K562 (cell line): ENCODE measurements around the gene TEP1. TPM values are rescaled to one million over a fixed set of nuclear protein-coding genes. Genes with fewer than 3 reads are reported as not detected.

Experiments
- CREM ChIP-seq: IDR thresholded peaks from 2 replicates; pipeline ENCODE4 v1.6.1; 2014; ENCODE audit warnings: antibody characterized with exemption, low read depth
- ERF ChIP-seq: fragments of 450-650 bp; formaldehyde crosslinking; IDR thresholded peaks from 2 replicates; pipeline ENCODE4 v1.4.0; 2020; ENCODE audit warnings: mild to moderate bottlenecking, mixed read lengths
- HNRNPLL ChIP-seq: fragments of 200-400 bp; formaldehyde crosslinking; IDR thresholded peaks from 2 replicates; pipeline ENCODE4 v1.6.1; 2017; ENCODE audit warnings: low read length, low read depth, mild to moderate bottlenecking; ENCODE audit not compliant: poor library complexity, severe bottlenecking
- HSF4 ChIP-seq: fragments of 250-450 bp; sonication (Bioruptor Pico); IDR thresholded peaks from 2 replicates; pipeline ENCODE4 v2.1.2; 2022; ENCODE audit warnings: mild to moderate bottlenecking, moderate library complexity, borderline replicate concordance
- KAT7 ChIP-seq: sonication (generic); formaldehyde crosslinking; IDR thresholded peaks from 2 replicates; pipeline ENCODE4 v1.8.0; 2022; ENCODE audit warnings: missing genetic modification reagents, mild to moderate bottlenecking, borderline replicate concordance
- KDM1A ChIP-seq, 2 experiments: fragments of 450-650 bp; IDR thresholded peaks; 2 replicates each; pipeline ENCODE4 v1.6.1; 2016; ENCODE audit warnings: mild to moderate bottlenecking in 2 of 2
- KDM5B ChIP-seq: fragments of 200-600 bp; sonication (generic); IDR thresholded peaks from 2 replicates; pipeline ENCODE4 v1.6.1; 2012; ENCODE audit warnings: low read depth, mild to moderate bottlenecking, moderate library complexity, low read length, control low read depth, inconsistent platforms; ENCODE audit not compliant: insufficient replicate concordance
- MECOM ChIP-seq: fragments of 250-450 bp; sonication (Bioruptor Pico); IDR thresholded peaks from 2 replicates; pipeline ENCODE4 v1.8.0; 2022; ENCODE audit warnings: inconsistent platforms
- MTA2 ChIP-seq: fragments of 450-650 bp; IDR thresholded peaks from 2 replicates; pipeline ENCODE4 v1.6.1; 2016; ENCODE audit warnings: low read depth
- NFIC ChIP-seq: fragments of 450-650 bp; IDR thresholded peaks from 2 replicates; pipeline ENCODE4 v1.6.1; 2017; ENCODE audit warnings: mild to moderate bottlenecking, inconsistent platforms
- NRF1 ChIP-seq, 2 experiments: fragments of 450-650 bp; IDR thresholded peaks in 1 of 2; conservative IDR thresholded peaks in 1 of 2; 2 replicates each; pipeline ENCODE4 v1.6.1; 2014; ENCODE audit warnings: mild to moderate bottlenecking in 2 of 2
- PTRF ChIP-seq: fragments of 450-650 bp; IDR thresholded peaks from 2 replicates; pipeline ENCODE4 v1.6.1; 2016; ENCODE audit warnings: mild to moderate bottlenecking, missing genetic modification characterization, missing compliant biosample characterization
- SMAD2 ChIP-seq: fragments of 150-350 bp; IDR thresholded peaks from 2 replicates; pipeline ENCODE4 v1.6.1; 2014; ENCODE audit warnings: low read depth, mild to moderate bottlenecking, low read length
- SMARCA5 ChIP-seq: fragments of 450-650 bp; IDR thresholded peaks from 2 replicates; pipeline ENCODE4 v1.6.1; 2016
- SP2 ChIP-seq: IDR thresholded peaks from 2 replicates; pipeline ENCODE4 v1.6.1; 2011; ENCODE audit warnings: mild to moderate bottlenecking, low read depth, low read length, moderate library complexity; ENCODE audit not compliant: poor library complexity, severe bottlenecking; ENCODE audit errors: extremely low read depth
- THAP7 ChIP-seq: fragments of 250-450 bp; sonication (Bioruptor Pico); IDR thresholded peaks from 2 replicates; pipeline ENCODE4 v1.5.0; 2021
- ZBTB34 ChIP-seq: fragments of 250-450 bp; sonication (Bioruptor Pico); IDR thresholded peaks from 2 replicates; pipeline ENCODE4 v1.8.0; 2021; ENCODE audit warnings: mild to moderate bottlenecking, moderate library complexity
- ZNF140 ChIP-seq: fragments of 250-450 bp; sonication (Bioruptor Pico); IDR thresholded peaks from 2 replicates; pipeline ENCODE4 v1.8.0; 2021; ENCODE audit warnings: moderate library complexity, mild to moderate bottlenecking, inconsistent platforms
- ZNF239 ChIP-seq: fragments of 250-450 bp; sonication (Bioruptor Pico); IDR thresholded peaks from 2 replicates; pipeline ENCODE4 v1.4.0; 2020; ENCODE audit warnings: mild to moderate bottlenecking
- ZNF518B ChIP-seq: fragments of 250-450 bp; sonication (Bioruptor Pico); IDR thresholded peaks from 2 replicates; pipeline ENCODE4 v1.5.0; 2021; ENCODE audit warnings: mild to moderate bottlenecking, moderate library complexity
- polyA plus RNA-seq, 8 experiments: library from polyadenylated mRNA; depleted of rRNA in 4 of 8; stranded (reverse) in 5 of 8; unstranded in 3 of 8; fragments of >200 nt; fragmentation: Nextera tagmentation in 2 of 8; fragmentation: Illumina TruSeq in 1 of 8; extraction: Ambion mirVana in 2 of 8; extraction: Trizol in 1 of 8; gene quantifications; 2 replicates each; pipeline versions ENCODE4 v1.2.1 to v1.2.3, GENCODE V29; 2011 to 2014; ENCODE audit warnings: inconsistent platforms in 1 of 8, missing spikeins in 1 of 8
- total RNA-seq, 7 experiments: library from RNA; depleted of rRNA in 6 of 7; stranded (reverse); fragments of >200 nt in 6 of 7; fragmentation: Illumina TruSeq in 2 of 7; extraction: Trizol in 2 of 7; gene quantifications; 2 replicates each; pipeline versions ENCODE4 v1.2.1 to v1.2.3, GENCODE V29; 2011 to 2021; ENCODE audit warnings: low replicate concordance in 1 of 7
- TF ChIP-seq, protein P1 (sequence below): fragments of 450-650 bp; IDR thresholded peaks from 2 replicates; pipeline ENCODE4 v1.6.1; 2016; ENCODE audit warnings: borderline replicate concordance

Gene TEP1
- total and polyA plus RNA-seq, 9 of the 15 experiments (the other 6 are each of a cell fraction or from before 2014, with no cell fraction given): 1.0 to 12.2 (median 7.1) TPM

DNA sequence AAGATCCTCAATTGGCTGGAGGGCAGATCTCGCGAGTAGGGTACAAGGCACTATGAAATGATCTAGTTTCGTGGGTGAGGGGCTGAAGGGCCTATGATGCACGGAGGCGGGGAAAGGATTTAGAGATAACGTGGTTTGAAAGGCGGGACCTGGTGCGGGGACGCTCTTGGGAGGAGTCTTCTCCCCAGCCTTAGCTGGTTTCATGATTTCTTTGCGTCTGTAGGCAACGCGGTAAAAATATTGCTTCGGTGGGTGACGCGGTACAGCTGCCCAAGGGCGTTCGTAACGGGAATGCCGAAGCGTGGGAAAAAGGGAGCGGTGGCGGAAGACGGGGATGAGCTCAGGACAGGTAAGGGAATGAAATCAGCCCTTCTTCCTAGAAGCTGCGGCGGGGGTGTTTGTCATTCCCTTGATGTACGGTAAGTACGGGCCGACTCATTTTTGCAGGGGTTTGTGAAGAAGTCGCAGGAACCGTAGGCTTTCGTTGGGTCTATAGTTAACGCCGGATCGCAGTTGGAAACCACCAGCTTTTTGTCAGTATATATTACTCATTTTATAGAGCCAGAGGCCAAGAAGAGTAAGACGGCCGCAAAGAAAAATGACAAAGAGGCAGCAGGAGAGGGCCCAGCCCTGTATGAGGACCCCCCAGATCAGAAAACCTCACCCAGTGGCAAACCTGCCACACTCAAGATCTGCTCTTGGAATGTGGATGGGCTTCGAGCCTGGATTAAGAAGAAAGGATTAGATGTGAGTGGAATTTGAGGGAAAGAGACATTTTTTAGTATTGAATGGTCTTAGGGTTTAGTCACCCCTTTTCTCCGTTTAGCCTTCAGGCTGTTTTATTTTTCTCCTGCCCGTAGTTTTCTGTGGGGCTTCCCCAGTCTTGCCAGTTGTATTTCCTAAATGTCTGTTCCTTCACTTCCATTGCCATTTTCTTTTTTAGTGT is 42.3 kb upstream of the TEP1 start (continued):
- TF ChIP-seq KDM1A (IDR thresholded peaks at IDR 0.05) (no peak), ZNF518B (CRISPR knock-in tag) (no peak), MTA2 (no peak), HSF4 (CRISPR knock-in tag) (no peak), SMAD2 (no peak), THAP7 (no peak), ZBTB34 (CRISPR knock-in tag) (no peak), KAT7 (CRISPR knock-in tag) (no peak), HNRNPLL (no peak), SMARCA5 (no peak), SP2 (no peak), CREM (no peak), PTRF (tag) (no peak), ZNF140 (CRISPR knock-in tag) (no peak), MECOM (CRISPR knock-in tag) (no peak), NRF1 (conservative IDR thresholded peaks at IDR 0.05 in 1 of 2, IDR thresholded peaks at IDR 0.05 in 1 of 2) (0 out of 4 replicates have a peak, but pooled peaks of 1 of the 2 experiments have one; percentile 12), ZNF239 (CRISPR knock-in tag) (no peak), ERF (CRISPR knock-in tag) (no peak), KDM5B (peak; percentile 27), NFIC (no peak)
- TF ChIP-seq, protein P1, sequence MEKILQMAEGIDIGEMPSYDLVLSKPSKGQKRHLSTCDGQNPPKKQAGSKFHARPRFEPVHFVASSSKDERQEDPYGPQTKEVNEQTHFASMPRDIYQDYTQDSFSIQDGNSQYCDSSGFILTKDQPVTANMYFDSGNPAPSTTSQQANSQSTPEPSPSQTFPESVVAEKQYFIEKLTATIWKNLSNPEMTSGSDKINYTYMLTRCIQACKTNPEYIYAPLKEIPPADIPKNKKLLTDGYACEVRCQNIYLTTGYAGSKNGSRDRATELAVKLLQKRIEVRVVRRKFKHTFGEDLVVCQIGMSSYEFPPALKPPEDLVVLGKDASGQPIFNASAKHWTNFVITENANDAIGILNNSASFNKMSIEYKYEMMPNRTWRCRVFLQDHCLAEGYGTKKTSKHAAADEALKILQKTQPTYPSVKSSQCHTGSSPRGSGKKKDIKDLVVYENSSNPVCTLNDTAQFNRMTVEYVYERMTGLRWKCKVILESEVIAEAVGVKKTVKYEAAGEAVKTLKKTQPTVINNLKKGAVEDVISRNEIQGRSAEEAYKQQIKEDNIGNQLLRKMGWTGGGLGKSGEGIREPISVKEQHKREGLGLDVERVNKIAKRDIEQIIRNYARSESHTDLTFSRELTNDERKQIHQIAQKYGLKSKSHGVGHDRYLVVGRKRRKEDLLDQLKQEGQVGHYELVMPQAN: no peak; the same call in 1 of the 2 replicates
